GM21367 (cell line): ENCODE results near the gene MISP3.

Experiments used
- ATAC-seq: cut with Tn5 transposase; IDR thresholded peaks from one replicate; pipeline ENCODE4 v1.9.1; 2021; ENCODE audit not compliant: unreplicated experiment

Gene MISP3

GRCh38 chr19:14053032-14053431 lies 19.6 kb upstream of the MISP3 start:
- no peak for ATAC-seq

GRCh38 chr19:14053500-14053899 lies 19.1 kb upstream of the MISP3 start:
- no peak for ATAC-seq

GRCh38 chr19:14054099-14054498 lies 18.5 kb upstream of the MISP3 start:
- no peak for ATAC-seq

GRCh38 chr19:14054721-14055120 lies 17.9 kb upstream of the MISP3 start:
- no peak for ATAC-seq

- no peak for ATAC-seq
These were observed 17.2 kb upstream of the MISP3 start for GRCh38 chr19:14055396-14055795.

- ATAC-seq: no peak
These were observed 16.4 kb upstream of the MISP3 start for GRCh38 chr19:14056069-14056666.

GRCh38 chr19:14056741-14057356 lies 15.7 kb upstream of the MISP3 start:
- no peak for ATAC-seq

GRCh38 chr19:14058182-14059092 lies 14.1 kb upstream of the MISP3 start:
- no peak for ATAC-seq

GRCh38 chr19:14059093-14059480 lies 13.5 kb upstream of the MISP3 start:
- ATAC-seq: no peak

- ATAC-seq: no peak
These were observed 12.9 kb upstream of the MISP3 start for GRCh38 chr19:14059652-14060155.

GRCh38 chr19:14061081-14061749 lies 11.4 kb upstream of the MISP3 start:
- no peak for ATAC-seq

- no peak for ATAC-seq
These were observed 10.6 kb upstream of the MISP3 start, which contains the start of gene PALM3 for GRCh38 chr19:14061751-14062557. Gene PALM3 (minus strand): TSS chr19:14062076. CDS start chr19:14061980, 96 bp downstream.

GRCh38 chr19:14062558-14062855 lies 10.1 kb upstream of the MISP3 start:
- ATAC-seq: no peak

- ATAC-seq: no peak
These were observed 9.5 kb upstream of the MISP3 start for GRCh38 chr19:14063105-14063504.

GRCh38 chr19:14066134-14066533 lies 6.5 kb upstream of the MISP3 start:
- no peak for ATAC-seq

GRCh38 chr19:14070268-14071050 lies 2.1 kb upstream of the MISP3 start:
- ATAC-seq: no peak

- no peak for ATAC-seq
These were observed 807 bp downstream of the MISP3 start for GRCh38 chr19:14073261-14073924.

GRCh38 chr19:14073925-14074838 lies 1.6 kb downstream of the MISP3 start:
- no peak for ATAC-seq
